DND-41 (cell line): ENCODE results near the gene TUBA1A.

Experiments
- ATAC-seq: fragments of 200-7000 bp; cut with Tn5 transposase; 3 replicates; pipeline ENCODE4 v1.9.1; 2021; ENCODE audit warnings: low read depth; ENCODE audit not compliant: insufficient read depth
- DNase-seq: peaks from one replicate; pipeline ENCODE4 v3.0.0-alpha.2; 2020
- H2AFZ ChIP-seq: 2 replicates; pipeline ENCODE4 v1.6.0; 2012; ENCODE audit warnings: low read depth, low read length
- H3K27ac ChIP-seq: 2 replicates; pipeline ENCODE4 v1.5.1; 2012; ENCODE audit warnings: low read length, inconsistent platforms
- H3K27me3 ChIP-seq: fragments of 200-600 bp; sonication (generic); 2 replicates; pipeline ENCODE4 v1.6.0; 2012; ENCODE audit warnings: low read length, mild to moderate bottlenecking, inconsistent platforms; ENCODE audit not compliant: insufficient read depth, poor library complexity
- H3K36me3 ChIP-seq: 2 replicates; pipeline ENCODE4 v1.5.1; 2012; ENCODE audit warnings: low read length, inconsistent platforms; ENCODE audit not compliant: insufficient read depth
- H3K4me1 ChIP-seq: 2 replicates; pipeline ENCODE4 v1.5.1; 2012; ENCODE audit warnings: mild to moderate bottlenecking, low read length; ENCODE audit not compliant: insufficient read depth
- H3K4me2 ChIP-seq: 2 replicates; pipeline ENCODE4 v1.6.0; 2012; ENCODE audit warnings: mild to moderate bottlenecking, moderate library complexity, low read length, inconsistent platforms; ENCODE audit not compliant: insufficient read depth
- H3K4me3 ChIP-seq, 2 experiments: fragments of 200-600 bp in 1 of 2; shearing (Covaris generic) in 1 of 2; 2 replicates each; pipeline ENCODE4 v1.5.1; 2012 to 2016; ENCODE audit warnings: inconsistent platforms in 2 of 2, low read length in 2 of 2, mild to moderate bottlenecking in 2 of 2, low read depth in 1 of 2, moderate library complexity in 1 of 2
- H3K79me2 ChIP-seq: 2 replicates; pipeline ENCODE4 v1.6.0; 2012; ENCODE audit warnings: low read length, inconsistent platforms; ENCODE audit not compliant: insufficient read depth
- H3K9ac ChIP-seq: 2 replicates; pipeline ENCODE4 v1.6.0; 2012; ENCODE audit warnings: low read depth, mild to moderate bottlenecking, inconsistent platforms, low read length, moderate library complexity
- H3K9me3 ChIP-seq: 2 replicates; pipeline ENCODE4 v1.5.1; 2012; ENCODE audit warnings: low read length, moderate library complexity, mild to moderate bottlenecking, inconsistent platforms; ENCODE audit not compliant: insufficient read depth, severe bottlenecking
- H4K20me1 ChIP-seq: 2 replicates; pipeline ENCODE4 v1.6.0; 2012; ENCODE audit warnings: low read length; ENCODE audit not compliant: insufficient read depth
- EZH2 ChIP-seq: IDR thresholded peaks from 3 replicates; pipeline ENCODE4 v1.6.1; 2012; ENCODE audit warnings: borderline replicate concordance, low read depth, mild to moderate bottlenecking, moderate library complexity, low read length, inconsistent platforms; ENCODE audit not compliant: severe bottlenecking
- TF ChIP-seq, protein P1 (sequence below): IDR thresholded peaks from 2 replicates; pipeline ENCODE4 v1.5.1; 2012; ENCODE audit warnings: borderline replicate concordance, low read length, moderate library complexity, mild to moderate bottlenecking; ENCODE audit not compliant: poor library complexity, severe bottlenecking; ENCODE audit errors: extremely low read depth

The TUBA1A gene

DNA sequence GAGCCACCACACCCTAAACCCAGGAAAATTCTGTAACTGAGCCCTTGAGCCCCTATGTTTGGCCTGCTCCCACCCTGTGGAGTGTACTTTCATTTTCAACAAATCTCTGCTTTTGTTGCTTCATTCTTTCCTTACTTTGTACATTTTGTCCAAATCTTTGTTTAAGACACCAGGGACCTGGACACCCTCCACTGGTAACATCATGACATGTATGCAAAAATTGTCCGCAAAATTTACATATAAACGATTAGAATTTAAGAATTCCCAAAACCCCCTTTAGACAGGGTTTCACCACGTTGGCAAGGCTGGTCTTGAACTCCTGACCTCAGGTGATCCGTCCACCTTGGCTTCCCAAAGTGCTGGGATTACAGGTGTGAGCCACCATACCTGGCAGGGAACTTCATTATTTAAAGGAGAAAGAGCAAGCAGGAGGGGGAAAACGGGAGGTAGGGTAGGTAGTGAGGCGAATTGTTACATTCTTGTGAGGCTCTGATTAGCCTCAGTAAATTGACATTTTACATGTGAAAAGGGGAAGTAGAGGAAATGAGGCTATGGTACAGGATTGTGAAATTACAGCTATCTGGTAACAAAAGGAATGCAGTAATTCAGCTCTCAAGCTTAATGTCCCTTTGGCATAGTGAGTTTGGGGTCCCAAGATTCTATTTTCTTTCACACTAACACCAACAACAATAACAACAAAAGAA lies 27.6 kb downstream of the TUBA1A start:
- DNase-seq: no peak
- H3K4me3 ChIP-seq: no peak overlapping the region
- ATAC-seq: no peak

DNA sequence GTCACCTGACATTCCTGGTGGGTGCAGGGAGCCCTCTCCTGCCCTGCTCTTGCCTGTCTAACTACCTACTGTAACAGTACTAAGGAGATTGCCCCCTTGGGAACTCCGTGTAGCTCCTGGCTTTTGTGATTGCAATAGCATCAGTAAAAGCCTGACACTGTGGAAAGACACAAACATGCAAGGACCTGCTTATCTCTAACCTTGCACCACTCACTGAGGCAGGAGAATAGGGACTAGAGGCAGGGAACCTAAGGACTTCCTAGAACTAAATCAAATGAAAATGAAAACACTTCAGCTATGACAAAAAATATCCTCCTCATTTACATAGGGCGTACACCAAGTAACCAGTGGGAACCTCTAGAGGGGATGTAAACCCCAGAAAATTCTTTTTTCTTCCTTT lies 28.5 kb downstream of the TUBA1A start:
- H3K4me2 ChIP-seq: no peak overlapping the region
- ATAC-seq (no peak), DNase-seq (no peak)
- H3K9ac ChIP-seq: no peak overlapping the region
- H3K4me1 ChIP-seq: no peaks in the 10 kb centered on the region
- no peak overlapping the region for H3K4me3 ChIP-seq
- H2AFZ ChIP-seq: no peak overlapping the region
- no peaks in the 10 kb centered on the region for H4K20me1 ChIP-seq
- no peak overlapping the region for H3K27ac ChIP-seq
- no peaks in the 10 kb centered on the region for H3K27me3 ChIP-seq
- no peak for TF ChIP-seq EZH2
- TF ChIP-seq, protein P1, sequence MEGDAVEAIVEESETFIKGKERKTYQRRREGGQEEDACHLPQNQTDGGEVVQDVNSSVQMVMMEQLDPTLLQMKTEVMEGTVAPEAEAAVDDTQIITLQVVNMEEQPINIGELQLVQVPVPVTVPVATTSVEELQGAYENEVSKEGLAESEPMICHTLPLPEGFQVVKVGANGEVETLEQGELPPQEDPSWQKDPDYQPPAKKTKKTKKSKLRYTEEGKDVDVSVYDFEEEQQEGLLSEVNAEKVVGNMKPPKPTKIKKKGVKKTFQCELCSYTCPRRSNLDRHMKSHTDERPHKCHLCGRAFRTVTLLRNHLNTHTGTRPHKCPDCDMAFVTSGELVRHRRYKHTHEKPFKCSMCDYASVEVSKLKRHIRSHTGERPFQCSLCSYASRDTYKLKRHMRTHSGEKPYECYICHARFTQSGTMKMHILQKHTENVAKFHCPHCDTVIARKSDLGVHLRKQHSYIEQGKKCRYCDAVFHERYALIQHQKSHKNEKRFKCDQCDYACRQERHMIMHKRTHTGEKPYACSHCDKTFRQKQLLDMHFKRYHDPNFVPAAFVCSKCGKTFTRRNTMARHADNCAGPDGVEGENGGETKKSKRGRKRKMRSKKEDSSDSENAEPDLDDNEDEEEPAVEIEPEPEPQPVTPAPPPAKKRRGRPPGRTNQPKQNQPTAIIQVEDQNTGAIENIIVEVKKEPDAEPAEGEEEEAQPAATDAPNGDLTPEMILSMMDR: no peak
- no peaks in the 10 kb centered on the region for H3K79me2 ChIP-seq
- H3K36me3 ChIP-seq: no peaks in the 10 kb centered on the region
- H3K9me3 ChIP-seq: no peaks in the 10 kb centered on the region

More for the DNA sequence above, 27.6 kb downstream of the TUBA1A start:
- TF ChIP-seq, protein P1: no peak
- TF ChIP-seq EZH2: no peak
- Histone ChIP-seq H3K9ac (no peak overlapping the region), H3K4me2 (no peak overlapping the region), H3K9me3 (no peaks in the 10 kb centered on the region), H3K79me2 (no peaks in the 10 kb centered on the region), H3K36me3 (no peaks in the 10 kb centered on the region), H2AFZ (no peak overlapping the region), H3K27ac (no peak overlapping the region), H3K4me1 (no peaks in the 10 kb centered on the region), H3K27me3 (no peaks in the 10 kb centered on the region), H4K20me1 (no peaks in the 10 kb centered on the region)

DNA sequence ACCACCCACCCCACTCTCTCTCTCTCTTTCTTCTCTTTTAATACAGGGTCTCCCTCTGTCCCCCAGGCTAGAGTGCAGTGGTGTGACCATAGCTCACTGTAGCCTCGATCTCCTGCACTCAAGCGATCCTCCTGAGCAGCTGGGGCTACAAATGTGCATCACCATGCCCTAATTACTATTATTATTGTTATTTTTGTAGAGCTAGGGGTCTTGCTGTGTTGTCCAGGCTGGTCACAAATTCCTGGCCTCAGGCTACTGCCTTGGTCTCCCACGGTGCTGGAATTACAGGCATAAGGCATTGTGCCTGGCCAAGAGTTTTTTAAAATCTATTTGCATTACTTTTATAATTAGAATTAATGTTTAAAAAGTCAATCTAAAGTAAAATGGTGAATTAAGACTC lies 34.7 kb downstream of the TUBA1A start:
- Histone ChIP-seq H3K9ac (no peak overlapping the region), H3K27ac (no peak overlapping the region), H4K20me1 (no peaks in the 10 kb centered on the region), H2AFZ (no peak overlapping the region), H3K4me2 (no peak overlapping the region), H3K27me3 (no peaks in the 10 kb centered on the region), H3K36me3 (no peaks in the 10 kb centered on the region), H3K79me2 (no peaks in the 10 kb centered on the region), H3K4me3 (no peak overlapping the region), H3K4me1 (no peaks in the 10 kb centered on the region), H3K9me3 (no peaks in the 10 kb centered on the region)
- DNase-seq (no peak), ATAC-seq (no peak)
- TF ChIP-seq, protein P1: no peak
- TF ChIP-seq EZH2: no peak
